Kidney (tissue), 14 donors: Measurements from ENCODE around the gene VAMP8. TPM values are rescaled to one million over a fixed set of nuclear protein-coding genes. Genes with fewer than 3 reads are reported as not detected.

Source experiments
- DNase-seq, 5 donors: peaks; one replicate each; pipeline ENCODE4 v3.0.0-alpha.2; 2013 to 2020
- FAIRE-seq: peaks from 2 replicates; lab custom pipeline; 2012; peaks lifted over from hg19 to GRCh38; lab: Jason Lieb, UNC
- H3K27ac ChIP-seq, 2 donors: one replicate each; pipeline ENCODE4 v1.7.0; 2013; ENCODE audit warnings: low read depth in 2 of 2, low read length in 2 of 2, inconsistent platforms in 1 of 2
- H3K27me3 ChIP-seq: one replicate; pipeline ENCODE4 v1.7.1; 2013; ENCODE audit warnings: low read length, inconsistent platforms; ENCODE audit not compliant: control insufficient read depth, insufficient read depth
- H3K36me3 ChIP-seq, 3 donors: one replicate each; pipeline versions ENCODE4 v1.7.0 to v1.7.1; 2013; ENCODE audit warnings: low read length in 3 of 3, control low read depth in 1 of 3, inconsistent platforms in 1 of 3; ENCODE audit not compliant: insufficient read depth in 3 of 3, control insufficient read depth in 2 of 3
- H3K4me1 ChIP-seq, 3 donors: one replicate each; pipeline versions ENCODE4 v1.7.0 to v1.7.1; 2013; ENCODE audit warnings: low read length in 3 of 3, inconsistent platforms in 1 of 3, low read depth in 1 of 3; ENCODE audit not compliant: control insufficient read depth in 2 of 3, insufficient read depth in 2 of 3
- H3K4me3 ChIP-seq, 3 donors: one replicate each; pipeline versions ENCODE4 v1.7.0 to v1.8.1; 2013; ENCODE audit warnings: low read length in 3 of 3, control low read depth in 1 of 3, inconsistent platforms in 1 of 3
- H3K9ac ChIP-seq, 3 donors: one replicate each; pipeline versions ENCODE4 v1.7.0 to v1.7.1; 2013; ENCODE audit warnings: low read length in 3 of 3, control low read depth in 1 of 3, inconsistent platforms in 1 of 3
- H3K9me3 ChIP-seq, 3 donors: one replicate each; pipeline versions ENCODE4 v1.7.0 to v1.7.1; 2013; ENCODE audit warnings: low read length in 3 of 3, control low read depth in 1 of 3, inconsistent platforms in 1 of 3; ENCODE audit not compliant: control insufficient read depth in 2 of 3, insufficient read depth in 1 of 3
- intact Hi-C: fragments of 100-400 bp; cut with DNase I; formaldehyde crosslinking; loops from one replicate; pipeline ENCODE4 v1.11.1; 2022
- polyA plus RNA-seq: library from polyadenylated mRNA; stranded (reverse); fragments of 350-450 nt; fragmentation: Illumina TruSeq; extraction: RNeasy Lipid Tissue Mini Kit (QIAGEN cat#74804); gene quantifications from one replicate; pipeline ENCODE4 v1.2.3, GENCODE V29; 2014; ENCODE audit warnings: low read depth, low replicate concordance; ENCODE audit not compliant: insufficient read depth
- total RNA-seq: library from RNA; stranded (reverse); fragmentation: NEBNext Ultra II Directional; extraction: Animal tissue kit (Norgen Biotek cat#: 25700); gene quantifications from one replicate; pipeline ENCODE4 v1.2.1, GENCODE V29; 2021
- TF ChIP-seq, protein P1 (sequence below): IDR thresholded peaks from 3 replicates; pipeline ENCODE4 v1.5.1; 2012; ENCODE audit warnings: mild to moderate bottlenecking, moderate library complexity, borderline replicate concordance; ENCODE audit not compliant: insufficient read depth; ENCODE audit errors: extremely low read depth
- donor health status: control.
- donor health status: control.
- donor health status: control.
- donor health status: control.
- donor health status: control.
- donor health status: DM: yes; HTN: yes; CAD: no.
- donor health status: Normal renal cell carcinoma (clear cell type).

The VAMP8 gene
- total and polyA plus RNA-seq, 2 donors from 2014 or later: 196 to 604 TPM

DNA sequence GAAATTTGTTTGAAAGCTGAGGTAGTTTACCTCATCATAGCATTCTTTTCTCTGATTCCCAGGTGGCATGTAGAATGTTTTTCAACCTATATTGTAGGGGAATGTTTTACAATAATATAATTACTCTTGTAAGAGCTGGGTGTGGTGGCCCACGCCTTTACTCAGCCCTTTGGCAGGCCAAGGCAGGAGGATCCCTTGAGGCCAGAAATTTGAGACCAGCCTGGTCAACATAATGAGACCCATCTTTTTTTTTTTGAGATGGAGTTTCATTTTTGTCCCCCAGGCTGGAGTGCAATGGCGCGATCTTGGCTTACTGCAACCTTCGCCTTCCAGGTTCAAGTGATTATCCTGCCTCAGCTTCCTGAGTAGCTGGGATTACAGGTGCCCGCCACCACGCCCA, 42.2 kb downstream of the VAMP8 start:
- peaks cover 4 to 28% (median 26%) of the 10 kb centered on the region in 3 donors for H3K36me3 ChIP-seq
- DNase-seq: no peak
- intact Hi-C loops: no loop called here

GRCh38 chr2:85621338-85621737, 44.0 kb downstream of the VAMP8 start:
- H3K27me3 ChIP-seq: no peaks in the 10 kb centered on the region
- FAIRE-seq (no peak), DNase-seq (no peak)
- no peaks in the 10 kb centered on the region for H3K9me3 ChIP-seq
- peaks cover 0 to 7% (median 6%) of the 10 kb centered on the region in 3 donors for H3K4me1 ChIP-seq
- peaks cover 7 to 39% (median 35%) of the 10 kb centered on the region in 3 donors for H3K36me3 ChIP-seq
- no peak overlapping the region for H3K9ac ChIP-seq
- no peak overlapping the region for H3K27ac ChIP-seq
- intact Hi-C loops: no loop called here
- TF ChIP-seq, protein P1, sequence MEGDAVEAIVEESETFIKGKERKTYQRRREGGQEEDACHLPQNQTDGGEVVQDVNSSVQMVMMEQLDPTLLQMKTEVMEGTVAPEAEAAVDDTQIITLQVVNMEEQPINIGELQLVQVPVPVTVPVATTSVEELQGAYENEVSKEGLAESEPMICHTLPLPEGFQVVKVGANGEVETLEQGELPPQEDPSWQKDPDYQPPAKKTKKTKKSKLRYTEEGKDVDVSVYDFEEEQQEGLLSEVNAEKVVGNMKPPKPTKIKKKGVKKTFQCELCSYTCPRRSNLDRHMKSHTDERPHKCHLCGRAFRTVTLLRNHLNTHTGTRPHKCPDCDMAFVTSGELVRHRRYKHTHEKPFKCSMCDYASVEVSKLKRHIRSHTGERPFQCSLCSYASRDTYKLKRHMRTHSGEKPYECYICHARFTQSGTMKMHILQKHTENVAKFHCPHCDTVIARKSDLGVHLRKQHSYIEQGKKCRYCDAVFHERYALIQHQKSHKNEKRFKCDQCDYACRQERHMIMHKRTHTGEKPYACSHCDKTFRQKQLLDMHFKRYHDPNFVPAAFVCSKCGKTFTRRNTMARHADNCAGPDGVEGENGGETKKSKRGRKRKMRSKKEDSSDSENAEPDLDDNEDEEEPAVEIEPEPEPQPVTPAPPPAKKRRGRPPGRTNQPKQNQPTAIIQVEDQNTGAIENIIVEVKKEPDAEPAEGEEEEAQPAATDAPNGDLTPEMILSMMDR: no peak
- no peak overlapping the region for H3K4me3 ChIP-seq

More for the DNA sequence above, 42.2 kb downstream of the VAMP8 start:
- TF ChIP-seq, protein P1: no peak
- H3K4me1 ChIP-seq: peaks cover 0 to 7% (median 6%) of the 10 kb centered on the region in 3 donors
- H3K27ac ChIP-seq: no peak overlapping the region
- H3K4me3 ChIP-seq: no peak overlapping the region
- H3K9me3 ChIP-seq: no peaks in the 10 kb centered on the region
- no peaks in the 10 kb centered on the region for H3K27me3 ChIP-seq
- H3K9ac ChIP-seq: no peak overlapping the region
- no peak for FAIRE-seq

- peaks cover 7 to 53% (median 34%) of the 10 kb centered on the region in 3 donors for H3K36me3 ChIP-seq
- H3K4me3 ChIP-seq: no peak overlapping the region
- no peaks in the 10 kb centered on the region for H3K4me1 ChIP-seq
- H3K27ac ChIP-seq: no peak overlapping the region
- H3K9ac ChIP-seq: no peak overlapping the region
- H3K27me3 ChIP-seq: no peaks in the 10 kb centered on the region
- no peak for FAIRE-seq
- no peak for DNase-seq
- TF ChIP-seq, protein P1: no peak
- intact Hi-C loops: no loop called here
- H3K9me3 ChIP-seq: no peaks in the 10 kb centered on the region
These were observed 46.6 kb downstream of the VAMP8 start for GRCh38 chr2:85623991-85624390.

DNA sequence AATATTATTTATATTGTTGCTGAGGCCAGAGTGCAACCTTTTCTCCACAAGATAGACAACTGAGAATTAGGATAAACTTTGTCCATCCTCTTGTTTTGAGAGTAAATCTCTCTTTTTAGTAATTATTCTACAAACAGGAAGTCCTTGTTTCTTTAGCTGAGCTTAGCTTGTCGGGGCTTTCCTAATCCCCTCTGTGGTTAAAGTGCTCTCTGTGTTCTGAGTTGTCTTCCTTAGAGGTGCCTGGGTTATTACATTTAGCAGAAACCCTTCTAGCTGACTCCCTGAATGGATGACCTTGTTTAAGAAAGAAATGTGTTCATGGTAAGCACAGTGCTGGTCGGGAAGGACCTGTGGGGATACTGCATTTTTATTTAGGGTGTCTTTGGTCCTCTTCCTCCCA, 51.3 kb downstream of the VAMP8 start:
- no peak for FAIRE-seq
- no peak overlapping the region for H3K4me3 ChIP-seq
- intact Hi-C loops: no loop called here
- no peaks in the 10 kb centered on the region for H3K9me3 ChIP-seq
- no peak for DNase-seq
- H3K9ac ChIP-seq: no peak overlapping the region
- TF ChIP-seq, protein P1: no peak
- H3K36me3 ChIP-seq: peaks cover 6 to 53% (median 29%) of the 10 kb centered on the region in 3 donors
- no peaks in the 10 kb centered on the region for H3K27me3 ChIP-seq
- H3K4me1 ChIP-seq: no peaks in the 10 kb centered on the region
- no peak overlapping the region for H3K27ac ChIP-seq
